HepG2 (cell line): ENCODE results near the gene ELP5. TPM values are rescaled to one million over a fixed set of nuclear protein-coding genes. Genes with fewer than 3 reads are reported as not detected.

Experiments
- CSRNP2 ChIP-seq: sonication (generic); formaldehyde crosslinking; conservative IDR thresholded peaks from 2 replicates; pipeline ENCODE4 v1.8.0; 2022; ENCODE audit warnings: low read depth, missing genetic modification reagents
- FOXO1 ChIP-seq: sonication (generic); formaldehyde crosslinking; IDR thresholded peaks from 2 replicates; pipeline ENCODE4 v1.4.0; 2020; ENCODE audit warnings: missing genetic modification reagents
- KDM5A ChIP-seq: fragments of 200-600 bp; sonication (generic); IDR thresholded peaks from 2 replicates; pipeline ENCODE4 v1.7.0; 2018; ENCODE audit warnings: antibody characterized with exemption, mild to moderate bottlenecking, low read length, borderline replicate concordance
- MED1 ChIP-seq: sonication (generic); formaldehyde crosslinking; IDR thresholded peaks from 2 replicates; pipeline ENCODE4 v1.4.0; 2020; ENCODE audit warnings: missing genetic modification reagents
- NCOA2 ChIP-seq: sonication (generic); formaldehyde crosslinking; IDR thresholded peaks from 2 replicates; pipeline ENCODE4 v1.8.0; 2022; ENCODE audit warnings: inconsistent platforms
- RNF219 ChIP-seq: sonication (generic); formaldehyde crosslinking; IDR thresholded peaks from 2 replicates; pipeline ENCODE4 v1.5.0; 2020; ENCODE audit warnings: mild to moderate bottlenecking, missing genetic modification reagents
- SRY ChIP-seq: sonication (generic); formaldehyde crosslinking; IDR thresholded peaks from 2 replicates; pipeline ENCODE4 v1.8.0; 2022; ENCODE audit warnings: mild to moderate bottlenecking, missing genetic modification reagents
- ZBTB40 ChIP-seq, 2 experiments: fragments of 450-650 bp in 1 of 2; sonication (generic) in 1 of 2; formaldehyde crosslinking in 1 of 2; IDR thresholded peaks; 2 replicates each; pipeline versions ENCODE4 v1.6.1 to v1.8.0; 2016 to 2022; ENCODE audit warnings: antibody characterized with exemption in 1 of 2, mild to moderate bottlenecking in 1 of 2, missing genetic modification reagents in 1 of 2
- ZMYM3 ChIP-seq: sonication (generic); formaldehyde crosslinking; IDR thresholded peaks from 2 replicates; pipeline ENCODE4 v1.5.1; 2020; ENCODE audit warnings: mild to moderate bottlenecking, missing genetic modification reagents
- ZNF263 ChIP-seq: sonication (generic); formaldehyde crosslinking; IDR thresholded peaks from 2 replicates; pipeline ENCODE4 v1.4.0; 2020; ENCODE audit warnings: missing genetic modification reagents
- ZNF713 ChIP-seq: sonication (generic); formaldehyde crosslinking; IDR thresholded peaks from 2 replicates; pipeline ENCODE4 v1.4.0; 2020; ENCODE audit warnings: mild to moderate bottlenecking, missing genetic modification reagents
- ZSCAN31 ChIP-seq: sonication (generic); formaldehyde crosslinking; IDR thresholded peaks from 2 replicates; pipeline ENCODE4 v1.5.0; 2020; ENCODE audit warnings: low read depth, mild to moderate bottlenecking, missing genetic modification reagents
- polyA plus RNA-seq, 8 experiments: library from polyadenylated mRNA; depleted of rRNA in 3 of 8; stranded (reverse) in 7 of 8; unstranded in 1 of 8; fragments of >200 nt; fragmentation: Illumina TruSeq in 4 of 8; extraction: Trizol in 4 of 8; gene quantifications; 2 replicates each; pipeline versions ENCODE4 v1.2.1 to v1.2.3, GENCODE V29; 2011 to 2016; ENCODE audit warnings: low read depth in 4 of 8, missing spikeins in 1 of 8, mixed read lengths in 1 of 8; ENCODE audit not compliant: insufficient read depth in 1 of 8
- total RNA-seq, 5 experiments: library from RNA; depleted of rRNA; stranded (reverse); fragments of >200 nt; fragmentation: Illumina TruSeq; extraction: Trizol; gene quantifications; 2 replicates each; pipeline ENCODE4 v1.2.3, GENCODE V29; 2016; ENCODE audit warnings: low read depth in 1 of 5

ELP5 gene
- total and polyA plus RNA-seq, 2 of the 13 experiments (the other 11 are each of a cell fraction or from before 2014, with no cell fraction given), result 67.6 to 69.8 TPM

- no peak for TF ChIP-seq CSRNP2 (CRISPR knock-in tag)
- TF ChIP-seq ZSCAN31 (CRISPR knock-in tag), result no peak
- no peak for TF ChIP-seq ZNF713
- peak; percentile 27; the same call in 1 of the 2 replicates for TF ChIP-seq MED1 (CRISPR knock-in tag)
- peak; percentile 75 for TF ChIP-seq ZNF263 (CRISPR knock-in tag)
- no peak for TF ChIP-seq FOXO1 (CRISPR knock-in tag)
- 0 out of 2 replicates have a peak, but pooled peaks have one; percentile 2 for TF ChIP-seq NCOA2 (CRISPR knock-in tag)
- TF ChIP-seq KDM5A, result peak; percentile 37; the same call in 1 of the 2 replicates
- no peak for TF ChIP-seq SRY (CRISPR knock-in tag)
- no peak for TF ChIP-seq RNF219
- TF ChIP-seq ZBTB40 (IDR thresholded peaks at IDR 0.05), result no peak
- TF ChIP-seq ZBTB40 (CRISPR knock-in tag; IDR thresholded peaks at IDR 0.05), result 0 out of 2 replicates have a peak, but pooled peaks have one; percentile 26
- TF ChIP-seq ZMYM3 (CRISPR knock-in tag), result peak; percentile 40; the same call in 1 of the 2 replicates
Observed at GRCh38 chr17:7214300-7215135, 37.5 kb upstream of the ELP5 start (continued).
